ENCODE results near the gene STK38. TPM values are rescaled to one million over a fixed set of nuclear protein-coding genes. Genes with fewer than 3 reads are reported as not detected.

Gene STK38
- total and polyA plus RNA-seq, 9 of the 15 experiments (the other 6 are each of a cell fraction or from before 2014, with no cell fraction given) = 5.7 to 28.7 (median 19.5) TPM

- TF ChIP-seq, protein P1, sequence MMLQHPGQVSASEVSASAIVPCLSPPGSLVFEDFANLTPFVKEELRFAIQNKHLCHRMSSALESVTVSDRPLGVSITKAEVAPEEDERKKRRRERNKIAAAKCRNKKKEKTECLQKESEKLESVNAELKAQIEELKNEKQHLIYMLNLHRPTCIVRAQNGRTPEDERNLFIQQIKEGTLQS (IDR thresholded peaks at IDR 0.05) = no peak
- TF ChIP-seq, protein P1 (CRISPR knock-in tag; conservative IDR thresholded peaks at IDR 0.05) = no peak
- TF ChIP-seq, protein P2, sequence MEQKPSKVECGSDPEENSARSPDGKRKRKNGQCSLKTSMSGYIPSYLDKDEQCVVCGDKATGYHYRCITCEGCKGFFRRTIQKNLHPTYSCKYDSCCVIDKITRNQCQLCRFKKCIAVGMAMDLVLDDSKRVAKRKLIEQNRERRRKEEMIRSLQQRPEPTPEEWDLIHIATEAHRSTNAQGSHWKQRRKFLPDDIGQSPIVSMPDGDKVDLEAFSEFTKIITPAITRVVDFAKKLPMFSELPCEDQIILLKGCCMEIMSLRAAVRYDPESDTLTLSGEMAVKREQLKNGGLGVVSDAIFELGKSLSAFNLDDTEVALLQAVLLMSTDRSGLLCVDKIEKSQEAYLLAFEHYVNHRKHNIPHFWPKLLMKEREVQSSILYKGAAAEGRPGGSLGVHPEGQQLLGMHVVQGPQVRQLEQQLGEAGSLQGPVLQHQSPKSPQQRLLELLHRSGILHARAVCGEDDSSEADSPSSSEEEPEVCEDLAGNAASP (IDR thresholded peaks at IDR 0.05) = no peak
- no peak for TF ChIP-seq MCM7 (IDR thresholded peaks at IDR 0.05)
- no peak for TF ChIP-seq CAMTA2 (CRISPR knock-in tag; conservative IDR thresholded peaks at IDR 0.05)
- no peak for TF ChIP-seq MYC (IDR thresholded peaks at IDR 0.05; ENCODE audit: low read depth, low read length)
- no peak for TF ChIP-seq MYC (CRISPR knock-in tag; IDR thresholded peaks at IDR 0.05; ENCODE audit: borderline replicate concordance, low read depth)
- TF ChIP-seq E2F6 (IDR thresholded peaks at IDR 0.05; ENCODE audit: borderline replicate concordance in 1 of 2, extremely low read depth in 1 of 2, insufficient read depth in 1 of 2, insufficient read length in 1 of 2, low read depth in 1 of 2, low read length in 1 of 2, poor library complexity in 1 of 2, severe bottlenecking in 1 of 2) = no peak
- no peak for TF ChIP-seq NFIX (CRISPR knock-in tag; IDR thresholded peaks at IDR 0.05; ENCODE audit: low read depth)
- TF ChIP-seq ZBTB5 (IDR thresholded peaks at IDR 0.05) = no peak
- no peak for TF ChIP-seq EP400 (IDR thresholded peaks at IDR 0.05)
Measured at GRCh38 chr6:36463676-36464075, 83.6 kb downstream of the STK38 start (continued).

Data from K562 (cell line).